ENCODE data around the gene FBXO4.

DNA sequence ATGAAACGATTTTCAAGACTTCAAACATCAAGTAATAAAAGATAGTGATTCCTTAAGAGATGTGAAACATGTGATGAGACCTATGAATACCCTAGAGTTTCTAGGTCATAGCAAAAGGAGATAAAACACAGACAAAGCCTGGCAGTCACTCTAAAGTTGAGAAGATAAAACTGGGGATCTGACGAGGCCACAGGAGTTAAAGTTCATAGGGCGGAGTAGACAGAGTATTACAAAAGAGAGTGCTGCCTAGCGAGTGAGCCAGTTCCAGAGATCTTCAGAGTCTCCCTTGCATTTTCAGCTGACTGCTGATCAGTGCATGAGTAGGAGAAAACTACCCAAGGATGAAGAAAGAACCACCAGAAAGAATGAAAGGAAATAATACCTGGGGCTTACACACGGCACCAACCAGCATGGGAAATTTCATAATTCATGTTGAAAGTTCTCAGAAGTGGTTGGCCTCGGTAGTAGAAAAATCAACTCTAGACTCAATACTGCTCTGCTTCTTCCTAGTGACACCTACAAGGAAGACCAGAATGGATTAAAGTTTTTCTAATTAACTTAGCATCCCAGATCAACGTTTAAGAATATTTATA is 30.4 kb downstream of the FBXO4 start:
- no peak for TF ChIP-seq POLR2A (IDR thresholded peaks at IDR 0.05)
- TF ChIP-seq CTCF (IDR thresholded peaks at IDR 0.05 in 8 of 11, conservative IDR thresholded peaks at IDR 0.05 in 3 of 11): no peak
- TF ChIP-seq POLR2AphosphoS5 (IDR thresholded peaks at IDR 0.05): no peak

Data from spleen (tissue), 7 donors.